ENCODE data around the gene LRIG1.

LRIG1 gene, protein sequence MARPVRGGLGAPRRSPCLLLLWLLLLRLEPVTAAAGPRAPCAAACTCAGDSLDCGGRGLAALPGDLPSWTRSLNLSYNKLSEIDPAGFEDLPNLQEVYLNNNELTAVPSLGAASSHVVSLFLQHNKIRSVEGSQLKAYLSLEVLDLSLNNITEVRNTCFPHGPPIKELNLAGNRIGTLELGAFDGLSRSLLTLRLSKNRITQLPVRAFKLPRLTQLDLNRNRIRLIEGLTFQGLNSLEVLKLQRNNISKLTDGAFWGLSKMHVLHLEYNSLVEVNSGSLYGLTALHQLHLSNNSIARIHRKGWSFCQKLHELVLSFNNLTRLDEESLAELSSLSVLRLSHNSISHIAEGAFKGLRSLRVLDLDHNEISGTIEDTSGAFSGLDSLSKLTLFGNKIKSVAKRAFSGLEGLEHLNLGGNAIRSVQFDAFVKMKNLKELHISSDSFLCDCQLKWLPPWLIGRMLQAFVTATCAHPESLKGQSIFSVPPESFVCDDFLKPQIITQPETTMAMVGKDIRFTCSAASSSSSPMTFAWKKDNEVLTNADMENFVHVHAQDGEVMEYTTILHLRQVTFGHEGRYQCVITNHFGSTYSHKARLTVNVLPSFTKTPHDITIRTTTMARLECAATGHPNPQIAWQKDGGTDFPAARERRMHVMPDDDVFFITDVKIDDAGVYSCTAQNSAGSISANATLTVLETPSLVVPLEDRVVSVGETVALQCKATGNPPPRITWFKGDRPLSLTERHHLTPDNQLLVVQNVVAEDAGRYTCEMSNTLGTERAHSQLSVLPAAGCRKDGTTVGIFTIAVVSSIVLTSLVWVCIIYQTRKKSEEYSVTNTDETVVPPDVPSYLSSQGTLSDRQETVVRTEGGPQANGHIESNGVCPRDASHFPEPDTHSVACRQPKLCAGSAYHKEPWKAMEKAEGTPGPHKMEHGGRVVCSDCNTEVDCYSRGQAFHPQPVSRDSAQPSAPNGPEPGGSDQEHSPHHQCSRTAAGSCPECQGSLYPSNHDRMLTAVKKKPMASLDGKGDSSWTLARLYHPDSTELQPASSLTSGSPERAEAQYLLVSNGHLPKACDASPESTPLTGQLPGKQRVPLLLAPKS

GRCh38 chr3:66500576-66501482 is at the start of gene LRIG1:
LRIG1 (minus strand) TSS chr3:66501022; CDS start chr3:66500407, 615 bp downstream.
- Histone ChIP-seq H3K36me3 (ENCODE audit: control insufficient read depth, insufficient read depth, low read length) (no peaks in the 10 kb centered on the region), H3K27me3 (replicated peaks; ENCODE audit: control insufficient read depth, insufficient read depth, low read length) (no peaks in the 10 kb centered on the region; the same call in 1 of the 2 replicates), H3K4me3 (replicated peaks; ENCODE audit: low read depth, low read length) (peak within 1 kb of the TSS; percentile 86)
- DNase-seq (ENCODE audit: extremely low read depth, insufficient read length) = peak; percentile 95
- no peak for TF ChIP-seq CTCF (IDR thresholded peaks at IDR 0.05; ENCODE audit: insufficient read depth, low read length, poor library complexity, severe bottlenecking)

DNA sequence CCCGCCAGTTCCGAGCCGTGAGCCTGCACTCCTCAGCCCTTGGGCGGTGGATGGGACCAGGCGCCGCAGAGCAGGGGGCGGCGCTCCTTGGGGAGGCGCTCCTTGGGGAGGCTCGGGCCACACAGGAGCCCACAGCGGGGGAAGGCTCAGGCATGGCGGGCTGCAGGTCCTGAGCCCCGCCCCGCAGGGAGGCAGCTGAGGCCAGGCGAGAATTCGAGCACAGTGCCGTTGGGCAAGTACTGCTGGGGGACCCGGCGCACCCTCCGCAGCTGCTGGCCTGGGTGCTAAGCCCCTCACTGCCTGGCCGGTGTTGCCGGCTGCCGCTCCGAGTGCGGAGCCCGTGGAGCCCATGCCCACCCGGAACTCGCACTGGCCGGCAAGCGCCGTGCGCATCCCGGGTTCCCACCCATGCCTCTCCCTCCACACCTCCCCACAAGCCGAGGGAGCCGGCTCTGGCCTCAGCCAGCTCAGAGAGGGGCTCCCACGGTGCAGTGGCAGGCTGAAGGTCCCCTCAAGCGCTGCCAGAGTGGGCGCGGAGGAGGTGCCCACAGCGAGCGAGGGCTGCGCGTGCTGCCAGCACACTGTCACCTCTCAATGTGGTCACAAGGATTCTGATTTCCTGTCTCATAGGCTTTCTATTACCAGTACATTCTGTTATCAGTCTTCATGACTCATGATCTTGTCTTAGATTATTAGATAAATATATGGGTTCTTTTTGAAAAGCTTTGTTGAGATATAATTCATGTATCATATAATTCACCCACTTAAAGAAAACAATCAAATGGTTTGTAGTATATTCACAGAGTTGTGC is 44.0 kb upstream of the LRIG1 start:
- Histone ChIP-seq H3K36me3 (ENCODE audit: control insufficient read depth, insufficient read depth, low read length) (no peaks in the 10 kb centered on the region), H3K4me3 (replicated peaks; ENCODE audit: low read depth, low read length) (no peak overlapping the region), H3K27me3 (replicated peaks; ENCODE audit: control insufficient read depth, insufficient read depth, low read length) (no peaks in the 10 kb centered on the region)
- TF ChIP-seq CTCF (IDR thresholded peaks at IDR 0.05; ENCODE audit: insufficient read depth, low read length, poor library complexity, severe bottlenecking) = no peak
- no peak for DNase-seq (ENCODE audit: extremely low read depth, insufficient read length)

- H3K27me3 ChIP-seq (replicated peaks; ENCODE audit: control insufficient read depth, insufficient read depth, low read length) = no peaks in the 10 kb centered on the region
- no peak overlapping the region for H3K4me3 ChIP-seq (replicated peaks; ENCODE audit: low read depth, low read length)
- no peak for DNase-seq (ENCODE audit: extremely low read depth, insufficient read length)
- H3K36me3 ChIP-seq (ENCODE audit: control insufficient read depth, insufficient read depth, low read length) = no peaks in the 10 kb centered on the region
- no peak for TF ChIP-seq CTCF (IDR thresholded peaks at IDR 0.05; ENCODE audit: insufficient read depth, low read length, poor library complexity, severe bottlenecking)
Measured at GRCh38 chr3:66542153-66542552, 41.3 kb upstream of the LRIG1 start.

DNA sequence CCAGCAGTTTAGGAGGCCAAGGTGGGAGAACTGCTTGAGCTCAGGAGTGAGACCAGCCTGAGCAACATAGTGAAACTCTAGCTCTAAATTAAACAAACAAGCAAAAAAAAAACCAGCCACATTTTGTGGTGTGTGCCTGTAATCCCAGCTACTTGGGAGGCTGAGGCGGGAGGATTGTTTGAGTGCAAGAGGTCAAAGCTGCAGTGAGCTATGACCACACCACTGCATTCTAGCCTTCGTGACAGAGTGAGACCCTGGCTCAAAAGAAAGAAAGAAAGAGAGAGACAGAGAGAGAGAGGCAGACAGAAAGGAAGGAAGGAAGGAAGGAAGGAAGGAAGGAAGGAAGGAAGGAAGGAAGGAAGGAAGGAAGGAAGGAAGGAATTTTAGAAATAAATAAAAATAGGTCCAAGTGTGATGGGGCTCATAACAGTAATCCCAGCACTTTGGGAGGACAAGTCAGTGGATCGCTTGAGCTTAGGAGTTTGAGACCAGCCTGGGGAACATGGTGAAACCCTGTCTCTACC is 38.7 kb upstream of the LRIG1 start:
- no peaks in the 10 kb centered on the region for H3K36me3 ChIP-seq (ENCODE audit: control insufficient read depth, insufficient read depth, low read length)
- TF ChIP-seq CTCF (IDR thresholded peaks at IDR 0.05; ENCODE audit: insufficient read depth, low read length, poor library complexity, severe bottlenecking) = no peak
- H3K27me3 ChIP-seq (replicated peaks; ENCODE audit: control insufficient read depth, insufficient read depth, low read length) = no peaks in the 10 kb centered on the region
- H3K4me3 ChIP-seq (replicated peaks; ENCODE audit: low read depth, low read length) = no peak overlapping the region
- DNase-seq (ENCODE audit: extremely low read depth, insufficient read length) = no peak

Data from GM06990 (cell line).